Measurements from ENCODE around the gene RNASE11. TPM values are rescaled to one million over a fixed set of nuclear protein-coding genes. Genes with fewer than 3 reads are reported as not detected.
A peak's percentile ranks its signal among the peaks of the same experiment; 100 is the strongest.

RNASE11 gene
- total and polyA plus RNA-seq, 9 of the 15 experiments (the other 6 are each of a cell fraction or from before 2014, with no cell fraction given): 0.16 to 0.29 (median 0.22) TPM; not detected in 6

DNA sequence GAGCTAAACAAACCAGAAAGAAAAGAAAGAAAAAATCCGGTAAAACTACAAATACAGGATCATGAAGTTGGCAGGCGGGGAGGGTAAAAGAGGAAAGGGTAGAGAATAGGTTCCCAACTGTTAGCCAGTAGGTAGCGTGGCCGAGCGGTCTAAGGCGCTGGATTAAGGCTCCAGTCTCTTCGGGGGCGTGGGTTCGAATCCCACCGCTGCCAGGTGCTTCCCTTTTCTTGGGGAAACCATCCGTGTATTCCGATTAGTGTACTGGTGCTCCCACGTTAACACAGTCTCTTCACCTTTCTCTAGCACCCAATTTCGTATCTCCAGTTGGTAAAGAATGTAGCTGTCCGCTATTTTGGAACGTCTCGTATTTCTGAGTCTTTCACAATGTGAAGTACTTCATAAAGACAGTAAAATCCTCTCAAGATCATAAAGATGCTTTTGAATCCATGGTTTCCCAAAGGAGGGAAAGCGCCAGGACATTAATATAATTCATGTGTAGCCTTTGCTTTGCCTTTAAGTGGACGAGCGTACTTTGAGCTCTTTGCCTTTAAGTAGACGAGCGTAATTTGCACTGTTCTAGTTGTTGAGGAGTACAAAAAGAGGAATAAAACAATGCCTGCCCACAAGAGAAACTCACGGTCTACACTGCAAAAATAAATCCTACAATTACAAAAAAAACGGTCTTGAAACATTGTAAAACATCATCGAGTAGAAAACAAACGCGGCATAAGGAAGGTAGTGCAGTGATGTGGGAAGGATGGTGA lies 22.4 kb upstream of the RNASE11 start (continued):
- TF ChIP-seq, protein P1, sequence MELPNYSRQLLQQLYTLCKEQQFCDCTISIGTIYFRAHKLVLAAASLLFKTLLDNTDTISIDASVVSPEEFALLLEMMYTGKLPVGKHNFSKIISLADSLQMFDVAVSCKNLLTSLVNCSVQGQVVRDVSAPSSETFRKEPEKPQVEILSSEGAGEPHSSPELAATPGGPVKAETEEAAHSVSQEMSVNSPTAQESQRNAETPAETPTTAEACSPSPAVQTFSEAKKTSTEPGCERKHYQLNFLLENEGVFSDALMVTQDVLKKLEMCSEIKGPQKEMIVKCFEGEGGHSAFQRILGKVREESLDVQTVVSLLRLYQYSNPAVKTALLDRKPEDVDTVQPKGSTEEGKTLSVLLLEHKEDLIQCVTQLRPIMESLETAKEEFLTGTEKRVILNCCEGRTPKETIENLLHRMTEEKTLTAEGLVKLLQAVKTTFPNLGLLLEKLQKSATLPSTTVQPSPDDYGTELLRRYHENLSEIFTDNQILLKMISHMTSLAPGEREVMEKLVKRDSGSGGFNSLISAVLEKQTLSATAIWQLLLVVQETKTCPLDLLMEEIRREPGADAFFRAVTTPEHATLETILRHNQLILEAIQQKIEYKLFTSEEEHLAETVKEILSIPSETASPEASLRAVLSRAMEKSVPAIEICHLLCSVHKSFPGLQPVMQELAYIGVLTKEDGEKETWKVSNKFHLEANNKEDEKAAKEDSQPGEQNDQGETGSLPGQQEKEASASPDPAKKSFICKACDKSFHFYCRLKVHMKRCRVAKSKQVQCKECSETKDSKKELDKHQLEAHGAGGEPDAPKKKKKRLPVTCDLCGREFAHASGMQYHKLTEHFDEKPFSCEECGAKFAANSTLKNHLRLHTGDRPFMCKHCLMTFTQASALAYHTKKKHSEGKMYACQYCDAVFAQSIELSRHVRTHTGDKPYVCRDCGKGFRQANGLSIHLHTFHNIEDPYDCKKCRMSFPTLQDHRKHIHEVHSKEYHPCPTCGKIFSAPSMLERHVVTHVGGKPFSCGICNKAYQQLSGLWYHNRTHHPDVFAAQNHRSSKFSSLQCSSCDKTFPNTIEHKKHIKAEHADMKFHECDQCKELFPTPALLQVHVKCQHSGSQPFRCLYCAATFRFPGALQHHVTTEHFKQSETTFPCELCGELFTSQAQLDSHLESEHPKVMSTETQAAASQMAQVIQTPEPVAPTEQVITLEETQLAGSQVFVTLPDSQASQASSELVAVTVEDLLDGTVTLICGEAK (IDR thresholded peaks at IDR 0.05): peak; percentile 81
- TF ChIP-seq, protein P1 (CRISPR knock-in tag; IDR thresholded peaks at IDR 0.05): no peak
- TF ChIP-seq, protein P2, sequence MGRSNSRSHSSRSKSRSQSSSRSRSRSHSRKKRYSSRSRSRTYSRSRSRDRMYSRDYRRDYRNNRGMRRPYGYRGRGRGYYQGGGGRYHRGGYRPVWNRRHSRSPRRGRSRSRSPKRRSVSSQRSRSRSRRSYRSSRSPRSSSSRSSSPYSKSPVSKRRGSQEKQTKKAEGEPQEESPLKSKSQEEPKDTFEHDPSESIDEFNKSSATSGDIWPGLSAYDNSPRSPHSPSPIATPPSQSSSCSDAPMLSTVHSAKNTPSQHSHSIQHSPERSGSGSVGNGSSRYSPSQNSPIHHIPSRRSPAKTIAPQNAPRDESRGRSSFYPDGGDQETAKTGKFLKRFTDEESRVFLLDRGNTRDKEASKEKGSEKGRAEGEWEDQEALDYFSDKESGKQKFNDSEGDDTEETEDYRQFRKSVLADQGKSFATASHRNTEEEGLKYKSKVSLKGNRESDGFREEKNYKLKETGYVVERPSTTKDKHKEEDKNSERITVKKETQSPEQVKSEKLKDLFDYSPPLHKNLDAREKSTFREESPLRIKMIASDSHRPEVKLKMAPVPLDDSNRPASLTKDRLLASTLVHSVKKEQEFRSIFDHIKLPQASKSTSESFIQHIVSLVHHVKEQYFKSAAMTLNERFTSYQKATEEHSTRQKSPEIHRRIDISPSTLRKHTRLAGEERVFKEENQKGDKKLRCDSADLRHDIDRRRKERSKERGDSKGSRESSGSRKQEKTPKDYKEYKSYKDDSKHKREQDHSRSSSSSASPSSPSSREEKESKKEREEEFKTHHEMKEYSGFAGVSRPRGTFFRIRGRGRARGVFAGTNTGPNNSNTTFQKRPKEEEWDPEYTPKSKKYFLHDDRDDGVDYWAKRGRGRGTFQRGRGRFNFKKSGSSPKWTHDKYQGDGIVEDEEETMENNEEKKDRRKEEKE (IDR thresholded peaks at IDR 0.05; ENCODE audit: borderline replicate concordance in 1 of 2, control insufficient read depth in 1 of 2, low read depth in 2 of 2, low read length in 1 of 2): 0 out of 4 replicates have a peak, but pooled peaks of 1 of the 2 experiments have one; percentile 42
- TF ChIP-seq TBP (optimal IDR thresholded peaks at IDR 0.05; ENCODE audit: low read depth, low read length) (peak; percentile 99), PHF21A (IDR thresholded peaks at IDR 0.05; ENCODE audit: borderline replicate concordance, low read depth) (no peak), CXXC5 (CRISPR knock-in tag; IDR thresholded peaks at IDR 0.05) (0 out of 2 replicates have a peak, but pooled peaks have one; percentile 15), NCOA2 (IDR thresholded peaks at IDR 0.05; ENCODE audit: partially characterized antibody in 2 of 2) (peak in 1 of 2 experiments; percentile 51), NBN (IDR thresholded peaks at IDR 0.05; ENCODE audit: low read depth) (peak; percentile 50; the same call in 1 of the 2 replicates)
- TF ChIP-seq, protein P3, sequence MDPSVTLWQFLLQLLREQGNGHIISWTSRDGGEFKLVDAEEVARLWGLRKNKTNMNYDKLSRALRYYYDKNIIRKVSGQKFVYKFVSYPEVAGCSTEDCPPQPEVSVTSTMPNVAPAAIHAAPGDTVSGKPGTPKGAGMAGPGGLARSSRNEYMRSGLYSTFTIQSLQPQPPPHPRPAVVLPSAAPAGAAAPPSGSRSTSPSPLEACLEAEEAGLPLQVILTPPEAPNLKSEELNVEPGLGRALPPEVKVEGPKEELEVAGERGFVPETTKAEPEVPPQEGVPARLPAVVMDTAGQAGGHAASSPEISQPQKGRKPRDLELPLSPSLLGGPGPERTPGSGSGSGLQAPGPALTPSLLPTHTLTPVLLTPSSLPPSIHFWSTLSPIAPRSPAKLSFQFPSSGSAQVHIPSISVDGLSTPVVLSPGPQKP (CRISPR knock-in tag; IDR thresholded peaks at IDR 0.05): no peak
- TF ChIP-seq, protein P4, sequence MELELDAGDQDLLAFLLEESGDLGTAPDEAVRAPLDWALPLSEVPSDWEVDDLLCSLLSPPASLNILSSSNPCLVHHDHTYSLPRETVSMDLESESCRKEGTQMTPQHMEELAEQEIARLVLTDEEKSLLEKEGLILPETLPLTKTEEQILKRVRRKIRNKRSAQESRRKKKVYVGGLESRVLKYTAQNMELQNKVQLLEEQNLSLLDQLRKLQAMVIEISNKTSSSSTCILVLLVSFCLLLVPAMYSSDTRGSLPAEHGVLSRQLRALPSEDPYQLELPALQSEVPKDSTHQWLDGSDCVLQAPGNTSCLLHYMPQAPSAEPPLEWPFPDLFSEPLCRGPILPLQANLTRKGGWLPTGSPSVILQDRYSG (tag; conservative IDR thresholded peaks at IDR 0.05; ENCODE audit: low read depth): no peak

Data from K562 (cell line).